GM12878 (cell line): Measurements from ENCODE around the gene POLA1. TPM values are rescaled to one million over a fixed set of nuclear protein-coding genes. Genes with fewer than 3 reads are reported as not detected.
"Not testable (repeated sequence)": the region's sequence is repeated elsewhere in the genome, so short reads cannot be mapped to it uniquely, and the experiment has no call there.

Experiments
- ATAC-seq: fragments of 200-7000 bp; cut with Tn5 transposase; 3 replicates; pipeline ENCODE4 v1.9.1; 2020; ENCODE audit warnings: mild to moderate bottlenecking, moderate library complexity
- BruUV-seq: library from RNA; stranded (reverse); fragments of 400-500 nt; replicated peaks from 2 replicates; lab custom pipeline; 2021; lab: Mats Ljungman, UMichigan
- CTCF ChIA-PET: fragments of 300-600 bp; sonication (Branson Sonifier 250); formaldehyde crosslinking; extraction: SDS; loops from one replicate; lab custom pipeline; 2021; ENCODE audit warnings: inconsistent platforms; lab: Yijun Ruan, JAX
- POLR2A ChIA-PET: fragments of 350-600 bp; formaldehyde crosslinking; extraction: SDS; loops from one replicate; lab custom pipeline; 2021; ENCODE audit warnings: inconsistent platforms; lab: Charles Lee
- RAD21 ChIA-PET: fragments of 300-600 bp; sonication (Branson Sonifier 250); formaldehyde crosslinking; loops from one replicate; lab custom pipeline; 2023; ENCODE audit warnings: antibody characterized with exemption; ENCODE audit not compliant: unreplicated experiment; lab: Charles Lee
- SMC1A ChIA-PET: fragments of 300-600 bp; sonication (Branson Sonifier 250); formaldehyde crosslinking; loops from one replicate; lab custom pipeline; 2023; ENCODE audit not compliant: unreplicated experiment, uncharacterized antibody; lab: Charles Lee
- DNase-seq: peaks from one replicate; pipeline ENCODE4 v3.0.0-alpha.2; 2011; ENCODE audit warnings: low read depth, low spot score
- FAIRE-seq: peaks from 3 replicates; lab custom pipeline; 2011; peaks lifted over from hg19 to GRCh38; lab: Jason Lieb, UNC
- H2AFZ ChIP-seq: 2 replicates; pipeline ENCODE4 v1.6.0; 2011; ENCODE audit warnings: low read depth, low read length, control low read depth; ENCODE audit not compliant: control insufficient read depth
- H3K27ac ChIP-seq: 2 replicates; pipeline ENCODE4 v1.5.1; 2011; ENCODE audit warnings: control low read depth; ENCODE audit not compliant: control insufficient read depth, insufficient read depth
- H3K27me3 ChIP-seq, 2 experiments: replicated peaks in 1 of 2; 2 replicates each; pipeline versions ENCODE4 v1.6.0 to v1.6.1; 2011; ENCODE audit warnings: low read length in 1 of 2; ENCODE audit not compliant: control insufficient read depth in 2 of 2, insufficient read depth in 2 of 2
- H3K36me3 ChIP-seq, 2 experiments: 2 replicates each; pipeline ENCODE4 v1.5.1; 2011; ENCODE audit warnings: low read length in 1 of 2; ENCODE audit not compliant: control insufficient read depth in 2 of 2, insufficient read depth in 2 of 2
- H3K4me1 ChIP-seq: 2 replicates; pipeline ENCODE4 v1.6.1; 2011; ENCODE audit warnings: mild to moderate bottlenecking, low read length, moderate library complexity, mixed read lengths; ENCODE audit not compliant: control insufficient read depth, insufficient read depth
- H3K4me2 ChIP-seq: 2 replicates; pipeline ENCODE4 v1.6.0; 2011; ENCODE audit warnings: control low read depth; ENCODE audit not compliant: control insufficient read depth, insufficient read depth
- H3K4me3 ChIP-seq: fragments of 200-600 bp; sonication (generic); 2 replicates; pipeline ENCODE4 v1.5.1; 2016
- H3K79me2 ChIP-seq: 2 replicates; pipeline ENCODE4 v1.6.0; 2011; ENCODE audit warnings: low read length; ENCODE audit not compliant: control insufficient read depth, insufficient read depth
- H3K9ac ChIP-seq: 2 replicates; pipeline ENCODE4 v1.8.0; 2011; ENCODE audit warnings: low read length, control low read depth, mixed read lengths; ENCODE audit not compliant: control insufficient read depth, insufficient read depth
- H3K9me3 ChIP-seq: replicated peaks from 3 replicates; pipeline ENCODE4 v1.5.1; 2011; ENCODE audit warnings: mild to moderate bottlenecking, low read length; ENCODE audit not compliant: control insufficient read depth, insufficient read depth
- H4K20me1 ChIP-seq: 2 replicates; pipeline ENCODE4 v1.6.0; 2011; ENCODE audit not compliant: control insufficient read depth, insufficient read depth
- BCL11A ChIP-seq: IDR thresholded peaks from 2 replicates; pipeline ENCODE4 v1.6.1; 2011; ENCODE audit warnings: low read depth, low read length
- BMI1 ChIP-seq: fragments of 450-650 bp; IDR thresholded peaks from 2 replicates; pipeline ENCODE4 v1.6.1; 2016; ENCODE audit warnings: mild to moderate bottlenecking, moderate library complexity, borderline replicate concordance
- CHD1 ChIP-seq: IDR thresholded peaks from 2 replicates; pipeline ENCODE4 v1.6.1; 2012; ENCODE audit warnings: low read depth, low read length, improper control_type of control experiment
- KLF5 ChIP-seq: fragments of 450-650 bp; IDR thresholded peaks from 2 replicates; pipeline ENCODE4 v1.6.1; 2014; ENCODE audit warnings: mild to moderate bottlenecking; ENCODE audit not compliant: partially characterized antibody
- MLLT1 ChIP-seq: fragments of 450-650 bp; IDR thresholded peaks from 2 replicates; pipeline ENCODE4 v1.6.1; 2016; ENCODE audit warnings: mild to moderate bottlenecking
- NFXL1 ChIP-seq: fragments of 450-650 bp; IDR thresholded peaks from 2 replicates; pipeline ENCODE4 v1.6.1; 2017; ENCODE audit warnings: antibody characterized with exemption, mild to moderate bottlenecking, borderline replicate concordance
- SUPT20H ChIP-seq: IDR thresholded peaks from 2 replicates; pipeline ENCODE4 v1.6.1; 2011; ENCODE audit warnings: low read depth, mild to moderate bottlenecking, low read length, moderate library complexity, borderline replicate concordance; ENCODE audit not compliant: control insufficient read depth
- WGBS: methylation state at CpG from one replicate; pipeline ENCODE4 v1.1.6; 2016; ENCODE audit warnings: low lambda C conversion rate; ENCODE audit not compliant: insufficient replicate concordance, insufficient coverage; ENCODE audit errors: missing lambda C conversion rate; 5-methylcytosine and 5-hydroxymethylcytosine counted together
- in situ Hi-C: fragments of 300-500 bp; cut with MboI; formaldehyde crosslinking; loops from 9 replicates; pipeline ENCODE4 v1.14.3; 2018; ENCODE audit warnings: mixed read lengths
- intact Hi-C: fragments of 100-400 bp; cut with micrococcal nuclease; formaldehyde crosslinking; loops from one replicate; pipeline ENCODE4 v1.14.2; 2022; ENCODE audit not compliant: unreplicated experiment
- polyA plus RNA-seq, 11 experiments: library from polyadenylated mRNA; depleted of rRNA in 4 of 11; unstranded in 6 of 11; stranded (reverse) in 5 of 11; fragments of >200 nt; fragmentation: Nextera tagmentation in 4 of 11; fragmentation: Illumina TruSeq in 1 of 11; extraction: Ambion mirVana in 4 of 11; extraction: Trizol in 1 of 11; gene quantifications; 1 replicate in 1 of 11; 2 replicates in 10 of 11; pipeline versions ENCODE4 v1.2.1 to v1.2.3, GENCODE V29; 2011 to 2016; ENCODE audit warnings: inconsistent platforms in 2 of 11, missing spikeins in 2 of 11, low read depth in 1 of 11
- total RNA-seq, 4 experiments: library from RNA; depleted of rRNA in 3 of 4; stranded (reverse); fragments of >200 nt in 3 of 4; fragmentation: Illumina TruSeq in 1 of 4; extraction: Trizol in 1 of 4; gene quantifications; 2 replicates each; pipeline versions ENCODE4 v1.2.1 to v1.2.3, GENCODE V29; 2013 to 2021
- TF ChIP-seq, protein P1 (sequence below): fragments of 150-350 bp; IDR thresholded peaks from 2 replicates; pipeline ENCODE4 v1.6.1; 2016; ENCODE audit warnings: low read depth, low read length
- TF ChIP-seq, protein P2 (sequence below): fragments of 450-650 bp; IDR thresholded peaks from 2 replicates; pipeline ENCODE4 v1.6.1; 2016; ENCODE audit warnings: mild to moderate bottlenecking, moderate library complexity, borderline replicate concordance

POLA1 gene
- total and polyA plus RNA-seq, 10 of the 15 experiments (the other 5 are each of a cell fraction or from before 2014, with no cell fraction given): 6.5 to 34.7 (median 24.8) TPM

DNA sequence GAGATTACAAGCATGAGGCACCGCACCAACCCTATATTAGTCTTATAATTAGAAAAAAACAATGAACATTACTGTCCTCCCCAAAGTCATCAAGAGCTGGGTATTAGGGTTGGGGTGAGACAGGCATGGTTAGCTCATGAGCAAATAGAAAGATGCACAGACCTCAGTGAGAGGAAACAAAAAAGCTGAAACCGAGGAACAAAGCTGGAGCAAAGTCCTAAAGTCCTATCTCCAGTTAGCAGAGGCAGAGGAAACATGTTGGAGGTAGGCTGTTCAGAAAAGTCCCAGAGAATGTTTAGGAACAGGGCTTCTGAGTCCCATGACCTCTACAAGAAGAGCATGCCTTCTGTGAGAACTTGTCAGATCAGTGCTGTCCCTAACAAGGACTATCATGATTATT lies 41.9 kb upstream of the POLA1 start:
- H3K4me3 ChIP-seq: no peak overlapping the region
- BruUV-seq: no TSS peak
- no peak overlapping the region for H3K4me2 ChIP-seq
- H3K27me3 ChIP-seq: peaks cover 0 to 3% of the 10 kb centered on the region in 2 experiments; a peak in 2 of 4 replicates
- ATAC-seq (no peak), DNase-seq (no peak), FAIRE-seq (no peak)
- no peak overlapping the region for H2AFZ ChIP-seq
- intact Hi-C loops (no loop called here), in situ Hi-C loops (no loop called here)
- POLR2A ChIA-PET: no interaction called here
- 47% methylated on average over 2 of the region's 2 CpGs for WGBS
- no peaks in the 10 kb centered on the region for H3K79me2 ChIP-seq
- H3K27ac ChIP-seq: no peak overlapping the region
- TF ChIP-seq BMI1 (no peak), CHD1 (no peak), SUPT20H (no peak), NFXL1 (no peak), MLLT1 (no peak), KLF5 (no peak), BCL11A (no peak)
- TF ChIP-seq, protein P1, sequence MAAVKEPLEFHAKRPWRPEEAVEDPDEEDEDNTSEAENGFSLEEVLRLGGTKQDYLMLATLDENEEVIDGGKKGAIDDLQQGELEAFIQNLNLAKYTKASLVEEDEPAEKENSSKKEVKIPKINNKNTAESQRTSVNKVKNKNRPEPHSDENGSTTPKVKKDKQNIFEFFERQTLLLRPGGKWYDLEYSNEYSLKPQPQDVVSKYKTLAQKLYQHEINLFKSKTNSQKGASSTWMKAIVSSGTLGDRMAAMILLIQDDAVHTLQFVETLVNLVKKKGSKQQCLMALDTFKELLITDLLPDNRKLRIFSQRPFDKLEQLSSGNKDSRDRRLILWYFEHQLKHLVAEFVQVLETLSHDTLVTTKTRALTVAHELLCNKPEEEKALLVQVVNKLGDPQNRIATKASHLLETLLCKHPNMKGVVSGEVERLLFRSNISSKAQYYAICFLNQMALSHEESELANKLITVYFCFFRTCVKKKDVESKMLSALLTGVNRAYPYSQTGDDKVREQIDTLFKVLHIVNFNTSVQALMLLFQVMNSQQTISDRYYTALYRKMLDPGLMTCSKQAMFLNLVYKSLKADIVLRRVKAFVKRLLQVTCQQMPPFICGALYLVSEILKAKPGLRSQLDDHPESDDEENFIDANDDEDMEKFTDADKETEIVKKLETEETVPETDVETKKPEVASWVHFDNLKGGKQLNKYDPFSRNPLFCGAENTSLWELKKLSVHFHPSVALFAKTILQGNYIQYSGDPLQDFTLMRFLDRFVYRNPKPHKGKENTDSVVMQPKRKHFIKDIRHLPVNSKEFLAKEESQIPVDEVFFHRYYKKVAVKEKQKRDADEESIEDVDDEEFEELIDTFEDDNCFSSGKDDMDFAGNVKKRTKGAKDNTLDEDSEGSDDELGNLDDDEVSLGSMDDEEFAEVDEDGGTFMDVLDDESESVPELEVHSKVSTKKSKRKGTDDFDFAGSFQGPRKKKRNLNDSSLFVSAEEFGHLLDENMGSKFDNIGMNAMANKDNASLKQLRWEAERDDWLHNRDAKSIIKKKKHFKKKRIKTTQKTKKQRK: no peak
- TF ChIP-seq, protein P2, sequence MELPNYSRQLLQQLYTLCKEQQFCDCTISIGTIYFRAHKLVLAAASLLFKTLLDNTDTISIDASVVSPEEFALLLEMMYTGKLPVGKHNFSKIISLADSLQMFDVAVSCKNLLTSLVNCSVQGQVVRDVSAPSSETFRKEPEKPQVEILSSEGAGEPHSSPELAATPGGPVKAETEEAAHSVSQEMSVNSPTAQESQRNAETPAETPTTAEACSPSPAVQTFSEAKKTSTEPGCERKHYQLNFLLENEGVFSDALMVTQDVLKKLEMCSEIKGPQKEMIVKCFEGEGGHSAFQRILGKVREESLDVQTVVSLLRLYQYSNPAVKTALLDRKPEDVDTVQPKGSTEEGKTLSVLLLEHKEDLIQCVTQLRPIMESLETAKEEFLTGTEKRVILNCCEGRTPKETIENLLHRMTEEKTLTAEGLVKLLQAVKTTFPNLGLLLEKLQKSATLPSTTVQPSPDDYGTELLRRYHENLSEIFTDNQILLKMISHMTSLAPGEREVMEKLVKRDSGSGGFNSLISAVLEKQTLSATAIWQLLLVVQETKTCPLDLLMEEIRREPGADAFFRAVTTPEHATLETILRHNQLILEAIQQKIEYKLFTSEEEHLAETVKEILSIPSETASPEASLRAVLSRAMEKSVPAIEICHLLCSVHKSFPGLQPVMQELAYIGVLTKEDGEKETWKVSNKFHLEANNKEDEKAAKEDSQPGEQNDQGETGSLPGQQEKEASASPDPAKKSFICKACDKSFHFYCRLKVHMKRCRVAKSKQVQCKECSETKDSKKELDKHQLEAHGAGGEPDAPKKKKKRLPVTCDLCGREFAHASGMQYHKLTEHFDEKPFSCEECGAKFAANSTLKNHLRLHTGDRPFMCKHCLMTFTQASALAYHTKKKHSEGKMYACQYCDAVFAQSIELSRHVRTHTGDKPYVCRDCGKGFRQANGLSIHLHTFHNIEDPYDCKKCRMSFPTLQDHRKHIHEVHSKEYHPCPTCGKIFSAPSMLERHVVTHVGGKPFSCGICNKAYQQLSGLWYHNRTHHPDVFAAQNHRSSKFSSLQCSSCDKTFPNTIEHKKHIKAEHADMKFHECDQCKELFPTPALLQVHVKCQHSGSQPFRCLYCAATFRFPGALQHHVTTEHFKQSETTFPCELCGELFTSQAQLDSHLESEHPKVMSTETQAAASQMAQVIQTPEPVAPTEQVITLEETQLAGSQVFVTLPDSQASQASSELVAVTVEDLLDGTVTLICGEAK: no peak
- no peaks in the 10 kb centered on the region for H3K9me3 ChIP-seq
- H3K4me1 ChIP-seq: no peaks in the 10 kb centered on the region
- H3K9ac ChIP-seq: no peak overlapping the region
- RAD21 ChIA-PET: no interaction called here
- H4K20me1 ChIP-seq: no peaks in the 10 kb centered on the region
- SMC1A ChIA-PET: no interaction called here
- H3K36me3 ChIP-seq: no peaks in the 10 kb centered on the region
- CTCF ChIA-PET: interaction anchor here (1.1 kb wide), 1 partner anchor 25 kb away, joined by 3 read pairs; no protein-coding TSS in a partner anchor

DNA sequence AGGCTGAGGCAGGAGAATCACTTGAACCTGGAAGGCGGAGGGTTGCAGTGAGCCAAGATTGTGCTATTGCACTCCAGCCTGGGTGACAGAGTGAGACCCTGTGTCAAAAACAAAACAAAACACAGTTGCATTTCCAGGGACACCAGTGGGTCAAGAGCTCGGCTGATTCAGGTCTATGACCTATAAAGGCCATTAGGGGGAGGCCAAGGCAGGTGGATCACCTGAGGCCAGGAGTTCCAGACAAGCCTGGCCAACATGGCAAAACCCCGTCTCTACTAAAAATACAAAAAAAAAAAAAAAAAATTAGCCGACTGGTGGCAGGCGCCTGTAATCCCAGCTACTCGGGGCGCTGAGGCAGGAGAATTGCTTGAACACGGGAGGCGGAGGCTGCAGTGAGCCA lies 38.0 kb upstream of the POLA1 start:
- 84% methylated on average over 8 of the region's 9 CpGs for WGBS
- H3K4me2 ChIP-seq, H4K20me1 ChIP-seq, H3K4me3 ChIP-seq, CTCF ChIA-PET, H3K27ac ChIP-seq, H3K4me1 ChIP-seq, H3K36me3 ChIP-seq, FAIRE-seq, in situ Hi-C loops, H2AFZ ChIP-seq, ATAC-seq, H3K27me3 ChIP-seq, H3K79me2 ChIP-seq, SMC1A ChIA-PET, BruUV-seq, DNase-seq, intact Hi-C loops, H3K9me3 ChIP-seq, H3K9ac ChIP-seq: not testable (repeated sequence)
- POLR2A ChIA-PET: interaction anchor here (0.7 kb wide), 2 partner anchors 178 to 255 kb away, joined by 3 to 6 read pairs; no protein-coding TSS in a partner anchor
- RAD21 ChIA-PET: interaction anchor here (0.6 kb wide), 2 partner anchors 14 to 494 kb away, joined by 3 read pairs; no protein-coding TSS in a partner anchor
